22Rv1 (cell line): Measurements from ENCODE around the gene FAM177A1.
"Not testable (repeated sequence)": the region's sequence is repeated elsewhere in the genome, so short reads cannot be mapped to it uniquely, and the experiment has no call there.

ENCODE experiments used
- H3K27ac ChIP-seq: fragments of 450-650 bp; 2 replicates; pipeline ENCODE4 v1.5.1; 2017
- ZFX ChIP-seq: fragments of 450-650 bp; IDR thresholded peaks from 2 replicates; pipeline ENCODE4 v1.6.1; 2017; ENCODE audit warnings: antibody characterized with exemption, borderline replicate concordance
- TF ChIP-seq, protein P1 (sequence below): fragments of 450-650 bp; IDR thresholded peaks from 2 replicates; pipeline ENCODE4 v1.5.1; 2017; ENCODE audit warnings: mild to moderate bottlenecking

The FAM177A1 gene

GRCh38 chr14:35088514-35088913, 42.4 kb downstream of the FAM177A1 start:
- TF ChIP-seq, protein P1, sequence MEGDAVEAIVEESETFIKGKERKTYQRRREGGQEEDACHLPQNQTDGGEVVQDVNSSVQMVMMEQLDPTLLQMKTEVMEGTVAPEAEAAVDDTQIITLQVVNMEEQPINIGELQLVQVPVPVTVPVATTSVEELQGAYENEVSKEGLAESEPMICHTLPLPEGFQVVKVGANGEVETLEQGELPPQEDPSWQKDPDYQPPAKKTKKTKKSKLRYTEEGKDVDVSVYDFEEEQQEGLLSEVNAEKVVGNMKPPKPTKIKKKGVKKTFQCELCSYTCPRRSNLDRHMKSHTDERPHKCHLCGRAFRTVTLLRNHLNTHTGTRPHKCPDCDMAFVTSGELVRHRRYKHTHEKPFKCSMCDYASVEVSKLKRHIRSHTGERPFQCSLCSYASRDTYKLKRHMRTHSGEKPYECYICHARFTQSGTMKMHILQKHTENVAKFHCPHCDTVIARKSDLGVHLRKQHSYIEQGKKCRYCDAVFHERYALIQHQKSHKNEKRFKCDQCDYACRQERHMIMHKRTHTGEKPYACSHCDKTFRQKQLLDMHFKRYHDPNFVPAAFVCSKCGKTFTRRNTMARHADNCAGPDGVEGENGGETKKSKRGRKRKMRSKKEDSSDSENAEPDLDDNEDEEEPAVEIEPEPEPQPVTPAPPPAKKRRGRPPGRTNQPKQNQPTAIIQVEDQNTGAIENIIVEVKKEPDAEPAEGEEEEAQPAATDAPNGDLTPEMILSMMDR = no peak
- TF ChIP-seq ZFX = no peak
- no peak overlapping the region for H3K27ac ChIP-seq

GRCh38 chr14:35094645-35095044, 48.6 kb downstream of the FAM177A1 start:
- not testable (repeated sequence) for H3K27ac ChIP-seq

DNA sequence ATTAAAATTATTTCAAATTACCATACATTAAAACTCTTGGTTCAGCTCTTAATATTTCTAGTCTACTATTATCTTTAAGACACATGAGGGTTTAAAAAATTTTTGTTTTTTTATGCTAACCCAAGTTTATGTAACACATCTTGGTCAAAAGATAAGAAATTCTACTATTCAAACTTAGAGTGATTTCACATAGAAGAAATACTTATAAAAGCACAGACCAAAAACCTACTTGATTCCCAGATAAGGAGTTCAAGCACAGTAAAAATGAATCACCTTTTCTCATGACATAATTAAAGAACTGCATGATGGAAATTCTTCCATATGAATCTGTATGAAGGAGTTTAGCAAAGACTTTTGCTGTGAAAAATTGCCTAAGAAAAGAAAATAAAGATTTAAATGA, 61.8 kb downstream of the FAM177A1 start:
- TF ChIP-seq, protein P1 = no peak

DNA sequence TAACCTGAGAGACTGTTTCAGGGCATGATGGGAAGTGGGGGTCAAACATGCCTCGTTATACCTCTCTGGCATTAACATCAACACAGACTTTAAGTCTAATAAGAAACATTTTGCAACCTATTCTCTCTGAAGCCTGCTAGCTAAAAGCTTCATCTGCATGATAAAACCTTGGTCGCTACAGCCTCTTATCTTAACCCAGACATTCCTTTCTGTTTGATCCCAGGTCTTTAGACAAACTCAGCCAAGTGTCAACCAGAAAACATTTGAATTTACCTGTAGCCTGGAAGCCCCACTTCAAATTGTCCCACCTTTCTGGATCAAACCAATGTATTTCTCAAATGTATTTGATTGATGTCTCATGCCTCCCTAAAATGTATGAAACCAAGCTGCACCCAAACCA, 66.6 kb downstream of the FAM177A1 start:
- TF ChIP-seq, protein P1 = no peak
- no peak for TF ChIP-seq ZFX
- H3K27ac ChIP-seq = no peak overlapping the region

More for the DNA sequence above, 61.8 kb downstream of the FAM177A1 start:
- H3K27ac ChIP-seq = no peak overlapping the region

DNA sequence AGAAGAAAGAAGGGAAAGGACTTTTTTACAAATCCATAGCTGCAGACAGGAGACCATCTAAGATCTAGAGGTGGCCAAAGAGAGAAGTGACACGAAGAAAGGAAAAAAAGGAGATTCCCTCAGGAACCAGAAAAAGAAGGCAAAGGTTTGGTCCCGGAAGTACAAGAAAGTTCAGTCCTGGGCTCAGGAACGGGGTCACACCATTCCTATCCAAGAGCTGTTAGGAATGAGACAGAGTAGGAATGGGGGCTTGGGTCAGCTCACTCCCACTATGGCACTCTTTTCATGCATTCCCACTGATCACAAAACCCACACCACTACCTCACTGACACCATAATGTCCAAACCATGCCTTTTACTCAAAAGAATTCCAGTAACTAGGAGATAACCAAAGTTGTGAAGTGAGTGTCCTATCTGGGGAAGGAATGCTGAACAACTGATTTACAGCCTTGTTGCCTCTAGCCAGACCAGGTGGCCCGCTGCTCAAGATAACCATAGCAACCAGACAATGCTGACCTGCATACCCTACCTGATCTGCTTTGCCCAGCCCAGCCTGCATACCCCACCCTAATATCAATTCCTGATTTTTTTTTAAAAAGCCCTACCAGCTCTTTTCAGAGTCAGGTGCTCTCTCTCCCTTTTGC, 67.4 kb downstream of the FAM177A1 start:
- no peak for TF ChIP-seq ZFX
- TF ChIP-seq, protein P1 = no peak
- H3K27ac ChIP-seq = no peak overlapping the region

GRCh38 chr14:35114036-35114435, 68.0 kb downstream of the FAM177A1 start:
- H3K27ac ChIP-seq = no peak overlapping the region
- no peak for TF ChIP-seq ZFX
- TF ChIP-seq, protein P1 = no peak

- no peak overlapping the region for H3K27ac ChIP-seq
- TF ChIP-seq, protein P1 = no peak
Observed at GRCh38 chr14:35116242-35116641, 70.2 kb downstream of the FAM177A1 start.

GRCh38 chr14:35117112-35117511, 71.0 kb downstream of the FAM177A1 start:
- no peak overlapping the region for H3K27ac ChIP-seq
- TF ChIP-seq ZFX = no peak
- TF ChIP-seq, protein P1 = no peak
